NCI-H460 (cell line): ENCODE results near the gene ADPRHL1. TPM values are rescaled to one million over a fixed set of nuclear protein-coding genes. Genes with fewer than 3 reads are reported as not detected.
"Not testable (repeated sequence)": the region's sequence is repeated elsewhere in the genome, so short reads cannot be mapped to it uniquely, and the experiment has no call there.

Experiments used
- DNase-seq: peaks from one replicate; pipeline ENCODE4 v3.0.0-alpha.2; 2016; ENCODE audit warnings: low read depth; ENCODE audit errors: extremely low read depth
- total RNA-seq: library from RNA; depleted of rRNA; stranded (reverse); fragments of >200 nt; shearing (Covaris generic); gene quantifications from 2 replicates; pipeline ENCODE4 v1.2.3, GENCODE V29; 2014

ADPRHL1 gene
- total RNA-seq, 1 experiment from 2014 or later, result 7.6 TPM

DNA sequence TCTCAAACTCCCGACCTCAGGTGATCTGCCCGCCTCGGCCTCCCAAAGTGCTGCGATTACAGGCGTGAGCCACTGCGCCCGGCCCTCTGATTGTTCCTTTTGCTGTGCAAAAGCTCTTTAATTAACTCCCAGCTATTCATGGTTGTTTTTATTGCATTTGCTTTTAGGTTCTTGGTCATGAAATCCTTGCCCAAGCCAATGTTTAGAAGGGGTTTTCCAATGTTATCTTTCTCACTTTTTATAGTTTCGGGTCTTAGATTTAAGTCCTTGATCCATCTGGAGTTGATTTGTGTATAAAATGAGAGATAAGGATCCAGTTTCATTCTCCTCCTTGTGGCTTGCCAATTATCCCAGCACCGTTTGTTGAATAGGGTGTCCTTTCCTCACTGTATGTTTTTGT, 70.2 kb downstream of the ADPRHL1 start:
- DNase-seq, result no peak

GRCh38 chr13:113382542-113382941, 70.7 kb downstream of the ADPRHL1 start:
- not testable (repeated sequence) for DNase-seq

DNA sequence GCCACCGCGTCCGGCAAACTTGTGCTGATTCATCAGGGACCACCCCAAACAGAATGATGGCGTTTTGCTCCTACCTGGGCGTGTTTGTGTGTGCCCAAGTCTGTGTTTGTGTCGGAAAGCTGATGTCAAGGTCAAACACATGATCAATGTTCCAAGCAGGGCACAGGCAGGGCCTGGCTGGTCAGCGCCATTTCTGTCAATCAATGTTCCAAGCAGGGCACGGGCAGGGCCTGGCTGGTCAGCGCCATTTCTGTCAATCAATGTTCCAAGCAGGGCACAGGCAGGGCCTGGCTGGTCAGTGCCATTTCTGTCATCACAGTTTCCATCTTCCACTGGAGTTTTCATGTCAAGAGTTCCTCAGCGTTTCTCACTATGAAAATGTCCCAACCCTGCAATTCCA, 74.5 kb downstream of the ADPRHL1 start:
- DNase-seq, result no peak

DNA sequence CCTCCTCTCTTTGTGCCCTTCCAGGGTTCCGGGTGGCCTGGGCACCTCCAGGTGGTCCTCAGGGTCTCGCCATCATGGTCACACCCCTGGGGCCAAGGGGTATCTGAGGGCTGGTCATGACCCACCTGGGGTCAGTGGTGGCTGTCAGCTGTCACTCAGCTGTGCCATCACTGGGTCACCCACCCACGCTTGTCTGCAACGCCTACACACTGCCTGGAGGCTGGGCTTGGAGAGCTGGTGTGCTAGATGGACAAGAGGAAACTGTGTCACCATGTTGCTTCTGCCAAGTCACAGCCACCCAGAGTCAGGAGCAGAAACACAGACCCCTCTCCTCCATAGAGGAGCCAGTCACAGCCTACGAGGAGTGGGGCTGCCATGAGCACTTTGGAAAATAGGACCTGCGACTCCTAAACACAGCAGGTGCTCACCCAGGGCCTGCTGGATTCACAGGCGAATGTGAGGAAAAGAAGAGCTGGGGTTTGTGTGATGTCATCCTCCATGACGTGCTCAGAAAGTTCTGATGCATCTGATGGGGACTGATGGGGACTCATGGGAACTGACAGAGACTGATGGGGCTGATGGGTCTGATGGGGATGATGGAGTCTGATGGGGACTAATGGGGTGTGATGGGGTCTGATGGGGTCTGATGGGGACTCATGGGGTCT, 78.6 kb downstream of the ADPRHL1 start:
- no peak for DNase-seq

- no peak for DNase-seq
Observed at GRCh38 chr13:113373811-113374485, 79.3 kb downstream of the ADPRHL1 start.

- not testable (repeated sequence) for DNase-seq
Observed at GRCh38 chr13:113371701-113372100, 81.6 kb downstream of the ADPRHL1 start.

- DNase-seq, result no peak
Observed at GRCh38 chr13:113371061-113371460, 82.2 kb downstream of the ADPRHL1 start.

- no peak for DNase-seq
Observed at GRCh38 chr13:113369881-113370280, 83.4 kb downstream of the ADPRHL1 start.

DNA sequence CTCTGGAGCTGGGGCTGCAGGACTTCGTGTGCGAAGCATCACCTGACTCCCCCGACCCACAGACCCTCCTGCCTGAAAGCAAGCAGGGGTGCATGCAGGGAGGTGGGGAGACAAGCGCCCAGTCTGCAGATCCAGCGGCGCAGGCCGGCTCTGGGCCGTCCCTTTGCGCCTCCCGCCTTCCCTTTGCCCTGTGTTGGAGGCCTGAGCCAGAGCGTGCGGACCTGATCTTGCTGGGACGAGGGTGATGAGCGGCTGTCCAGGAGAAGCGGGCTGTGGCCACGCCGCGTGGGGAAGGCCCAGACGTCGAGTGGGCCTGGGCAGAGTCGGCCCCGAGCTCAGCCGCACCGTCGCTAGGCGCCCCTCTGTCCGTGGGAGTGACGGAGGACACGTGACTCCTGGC, 84.1 kb downstream of the ADPRHL1 start:
- no peak for DNase-seq

DNA sequence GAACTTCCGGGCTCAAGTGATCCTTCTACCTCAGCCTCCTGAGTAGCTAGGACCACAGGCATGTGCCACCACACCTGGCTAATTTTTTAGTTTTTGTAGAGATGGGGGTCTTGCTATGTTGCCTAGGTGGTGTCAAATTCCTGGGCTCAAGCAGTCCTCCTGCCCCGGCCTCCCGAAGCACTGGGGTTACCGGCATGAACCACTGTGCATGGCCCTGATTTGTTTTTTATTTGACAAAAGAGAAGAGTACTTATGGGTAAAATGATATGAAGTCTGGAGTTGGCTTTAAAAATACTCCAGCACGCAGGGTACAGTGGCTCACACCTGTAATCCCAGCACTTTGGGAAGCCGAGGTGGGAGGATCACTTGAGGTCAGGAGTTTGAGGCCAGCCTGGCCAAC, 84.9 kb downstream of the ADPRHL1 start:
- not testable (repeated sequence) for DNase-seq

DNA sequence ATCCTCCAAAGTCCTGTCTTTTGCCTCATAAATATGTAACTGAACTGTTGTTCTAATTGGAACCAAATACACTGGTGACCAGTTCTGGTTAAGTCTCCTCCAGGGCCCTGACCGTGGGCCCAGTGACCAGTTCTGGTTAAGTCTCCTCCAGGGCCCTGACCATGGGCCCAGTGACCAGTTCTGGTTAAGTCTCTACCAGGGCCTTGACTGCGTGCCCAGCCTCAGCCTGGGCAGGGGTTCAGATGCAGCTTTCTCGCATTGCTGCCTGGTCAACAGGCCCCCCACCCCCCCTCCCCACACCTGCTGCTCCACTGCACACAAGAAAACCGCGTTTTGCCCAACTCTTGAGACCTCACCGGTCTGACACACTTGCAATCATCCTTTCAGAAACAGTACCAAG, 85.5 kb downstream of the ADPRHL1 start:
- no peak for DNase-seq

- no peak for DNase-seq
Observed at GRCh38 chr13:113367020-113367560, 86.2 kb downstream of the ADPRHL1 start.

DNA sequence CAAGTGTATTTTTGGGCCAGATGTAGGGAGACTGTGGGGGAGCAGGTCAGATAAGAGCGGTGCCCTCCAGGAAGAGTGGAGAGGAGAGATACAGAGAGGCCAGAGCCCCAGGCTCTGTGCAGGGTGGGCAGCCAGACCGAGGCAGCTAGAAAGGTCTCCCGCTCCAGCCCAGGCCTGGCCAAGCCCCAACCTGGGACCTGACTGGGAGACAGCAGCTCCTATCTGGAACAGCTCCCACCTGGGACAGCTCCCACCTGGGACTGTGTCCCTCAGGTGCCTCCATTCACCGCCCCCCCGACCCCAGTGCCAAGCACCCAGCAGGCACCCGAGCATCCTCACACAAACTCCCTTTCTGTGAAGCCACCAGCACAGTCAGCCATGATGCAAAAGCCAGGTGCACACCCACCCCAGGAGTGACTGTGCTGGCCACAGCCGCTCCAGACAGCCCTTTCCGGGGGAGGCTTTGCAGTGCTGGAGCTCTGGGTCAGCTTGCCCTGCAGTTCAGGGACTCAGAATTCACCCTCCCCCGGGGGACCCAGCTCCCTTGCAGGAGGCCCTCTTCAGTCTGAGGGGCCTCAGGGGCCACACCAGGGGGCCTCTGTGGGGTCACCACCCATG, 87.2 kb downstream of the ADPRHL1 start:
- no peak for DNase-seq

- no peak for DNase-seq
Observed at GRCh38 chr13:113365583-113365970, 87.7 kb downstream of the ADPRHL1 start.

DNA sequence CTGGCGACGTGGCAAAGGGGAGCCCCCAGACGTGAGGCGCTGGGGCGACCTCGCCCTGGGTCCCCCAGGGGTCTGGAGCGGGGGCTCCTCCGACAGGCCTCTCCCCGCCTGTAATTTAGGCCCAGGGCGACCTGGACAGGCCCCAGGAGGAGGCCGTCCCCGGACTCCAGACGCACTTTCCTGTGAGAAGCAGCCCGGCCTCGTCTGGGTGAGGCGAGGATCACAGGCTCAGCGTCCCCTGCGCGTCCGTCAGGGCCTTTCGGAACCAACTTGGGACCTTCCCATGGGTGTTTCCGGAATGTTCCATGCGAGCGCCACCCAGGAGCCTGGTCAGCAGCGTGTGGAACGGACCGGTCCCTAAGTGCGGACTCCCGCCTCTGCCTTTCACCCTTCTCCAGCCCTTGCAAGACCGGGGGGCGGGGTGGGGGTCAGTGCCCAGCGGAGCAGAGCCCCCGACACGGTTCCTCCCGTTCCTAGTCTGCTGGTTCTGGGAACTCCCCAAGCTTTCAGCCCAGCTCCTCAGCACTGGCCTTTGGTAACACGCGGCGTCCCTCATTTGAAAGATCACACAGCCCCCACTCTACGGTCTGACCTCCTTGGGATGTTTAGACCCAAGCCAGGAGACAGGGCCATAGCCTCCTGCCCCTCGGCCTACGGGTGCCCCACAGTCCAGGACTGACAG, 88.2 kb downstream of the ADPRHL1 start:
- DNase-seq, result no peak

GRCh38 chr13:113364311-113364889, 88.9 kb downstream of the ADPRHL1 start:
- DNase-seq, result no peak

DNA sequence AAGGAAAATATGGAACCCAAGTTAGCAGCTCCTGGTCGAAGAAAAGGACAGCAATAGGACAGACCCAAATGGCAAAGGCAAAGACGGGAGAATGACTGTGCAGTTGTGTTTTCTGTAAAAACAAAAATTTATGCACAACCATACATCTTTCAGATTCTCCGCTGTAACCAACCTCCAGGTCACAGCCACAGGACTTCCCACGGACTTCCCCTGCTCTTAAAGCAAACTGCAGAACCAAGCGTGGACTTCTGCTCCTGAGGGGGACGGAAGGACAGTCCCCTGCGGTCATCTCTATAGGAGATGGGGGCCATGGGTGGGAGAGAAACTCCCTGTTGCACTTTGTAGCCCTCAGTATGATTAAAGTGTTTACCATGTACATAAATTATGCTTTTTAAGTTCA, 91.9 kb downstream of the ADPRHL1 start:
- no peak for DNase-seq

- no peak for DNase-seq
Observed at GRCh38 chr13:113360446-113360845, 92.8 kb downstream of the ADPRHL1 start.

GRCh38 chr13:113359571-113359970, 93.7 kb downstream of the ADPRHL1 start:
- no peak for DNase-seq

GRCh38 chr13:113358653-113359190, 94.6 kb downstream of the ADPRHL1 start:
- no peak for DNase-seq

DNA sequence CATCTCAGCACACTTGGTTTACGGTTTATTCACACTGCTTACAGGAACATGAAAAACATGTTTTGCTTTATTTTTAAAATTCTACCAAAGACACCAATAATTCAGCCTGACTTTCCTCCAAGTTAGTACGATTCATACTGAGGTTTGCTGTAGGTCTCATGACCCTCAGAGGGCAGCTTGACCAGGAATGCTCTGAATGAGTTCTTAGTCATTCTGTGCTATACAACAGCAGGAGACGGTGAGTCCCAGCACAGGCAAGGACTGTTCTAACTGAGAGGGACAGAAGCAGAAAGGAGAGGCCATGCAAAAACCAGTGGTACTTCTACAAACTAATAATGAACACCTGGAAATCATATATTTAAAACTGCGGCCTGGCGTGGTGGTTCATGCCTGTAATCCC, 95.8 kb downstream of the ADPRHL1 start:
- no peak for DNase-seq
